ENCODE measurements around the gene CLEC2A. TPM values are rescaled to one million over a fixed set of nuclear protein-coding genes. Genes with fewer than 3 reads are reported as not detected.

Gene CLEC2A
- polyA plus RNA-seq, 1 donor from 2014 or later: not detected

DNA sequence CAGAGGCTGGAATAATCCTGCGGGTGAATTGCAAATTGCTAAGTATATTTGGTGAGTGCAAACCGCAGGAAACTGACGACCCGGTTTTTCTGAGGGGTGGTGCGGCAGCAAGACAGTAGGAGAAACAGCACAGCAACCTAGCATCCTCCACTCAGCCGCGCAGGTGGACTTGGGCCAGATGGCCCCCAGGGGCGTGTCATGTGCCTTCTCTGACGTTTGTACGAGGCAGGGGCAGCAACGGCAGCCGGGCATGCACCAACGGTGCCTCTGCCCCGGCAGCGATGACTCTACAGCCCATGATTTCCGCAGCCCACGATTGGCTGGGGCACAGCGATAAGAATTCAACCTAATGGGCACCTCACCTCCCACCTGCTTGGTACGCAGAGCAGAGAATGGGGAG, 11.1 kb upstream of the CLEC2A start:
- Histone ChIP-seq H3F3A (ENCODE audit: insufficient read depth, low read length, poor library complexity, severe bottlenecking) (no peaks in the 10 kb centered on the region), H3K4me3 (ENCODE audit: low read length) (no peak overlapping the region), H3K27me3 (ENCODE audit: insufficient read depth, low read depth, low read length) (no peaks in the 10 kb centered on the region), H2AFZ (ENCODE audit: low read depth, low read length) (no peak overlapping the region), H3K9me3 (ENCODE audit: low read length) (no peaks in the 10 kb centered on the region), H3K27ac (ENCODE audit: low read length) (peak overlapping the region; percentile 79), H3K36me3 (ENCODE audit: insufficient read depth, low read length) (no peaks in the 10 kb centered on the region), H3K9me2 (ENCODE audit: insufficient read depth, low read length) (no peaks in the 10 kb centered on the region), H3K4me2 (ENCODE audit: low read length) (no peak overlapping the region), H3K79me2 (replicated peaks; ENCODE audit: insufficient read depth, low read length) (no peaks in the 10 kb centered on the region), H3K9ac (ENCODE audit: low read length) (no peak overlapping the region), H4K20me1 (ENCODE audit: insufficient read depth) (no peaks in the 10 kb centered on the region)
- TF ChIP-seq RAD21 (conservative IDR thresholded peaks at IDR 0.05) (no peak), MXI1 (conservative IDR thresholded peaks at IDR 0.05; ENCODE audit: poor library complexity, severe bottlenecking) (no peak)
- TF ChIP-seq, protein P1, sequence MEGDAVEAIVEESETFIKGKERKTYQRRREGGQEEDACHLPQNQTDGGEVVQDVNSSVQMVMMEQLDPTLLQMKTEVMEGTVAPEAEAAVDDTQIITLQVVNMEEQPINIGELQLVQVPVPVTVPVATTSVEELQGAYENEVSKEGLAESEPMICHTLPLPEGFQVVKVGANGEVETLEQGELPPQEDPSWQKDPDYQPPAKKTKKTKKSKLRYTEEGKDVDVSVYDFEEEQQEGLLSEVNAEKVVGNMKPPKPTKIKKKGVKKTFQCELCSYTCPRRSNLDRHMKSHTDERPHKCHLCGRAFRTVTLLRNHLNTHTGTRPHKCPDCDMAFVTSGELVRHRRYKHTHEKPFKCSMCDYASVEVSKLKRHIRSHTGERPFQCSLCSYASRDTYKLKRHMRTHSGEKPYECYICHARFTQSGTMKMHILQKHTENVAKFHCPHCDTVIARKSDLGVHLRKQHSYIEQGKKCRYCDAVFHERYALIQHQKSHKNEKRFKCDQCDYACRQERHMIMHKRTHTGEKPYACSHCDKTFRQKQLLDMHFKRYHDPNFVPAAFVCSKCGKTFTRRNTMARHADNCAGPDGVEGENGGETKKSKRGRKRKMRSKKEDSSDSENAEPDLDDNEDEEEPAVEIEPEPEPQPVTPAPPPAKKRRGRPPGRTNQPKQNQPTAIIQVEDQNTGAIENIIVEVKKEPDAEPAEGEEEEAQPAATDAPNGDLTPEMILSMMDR (IDR thresholded peaks at IDR 0.05; ENCODE audit: poor library complexity, severe bottlenecking): no peak

DNA sequence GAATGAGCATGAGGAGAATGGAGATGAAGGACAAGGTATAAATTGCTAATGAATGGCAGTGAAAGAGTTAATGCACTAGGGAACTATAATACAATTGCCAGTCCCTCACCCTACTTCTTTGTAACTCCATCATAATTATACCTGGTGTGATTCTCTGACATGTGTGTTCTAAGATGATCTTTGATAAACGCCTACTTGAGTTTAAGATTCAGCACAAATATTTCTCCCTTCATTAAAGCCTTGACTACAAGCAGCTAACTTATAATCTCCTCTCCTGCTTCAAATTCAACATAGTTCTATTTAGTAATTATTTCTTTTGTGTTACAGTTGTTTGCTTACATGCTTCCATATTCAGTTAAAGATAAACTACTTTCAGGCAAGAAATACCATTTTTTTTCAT, 9.7 kb upstream of the CLEC2A start:
- Histone ChIP-seq H4K20me1 (ENCODE audit: insufficient read depth) (no peaks in the 10 kb centered on the region), H3K79me2 (replicated peaks; ENCODE audit: insufficient read depth, low read length) (no peaks in the 10 kb centered on the region), H3K9ac (ENCODE audit: low read length) (peak overlapping the region; percentile 22), H3K27me3 (ENCODE audit: insufficient read depth, low read depth, low read length) (no peaks in the 10 kb centered on the region), H3K4me2 (ENCODE audit: low read length) (peak overlapping the region; percentile 44), H3F3A (ENCODE audit: insufficient read depth, low read length, poor library complexity, severe bottlenecking) (no peaks in the 10 kb centered on the region), H3K27ac (ENCODE audit: low read length) (peak overlapping the region; percentile 79), H3K4me3 (ENCODE audit: low read length) (peak overlapping the region; percentile 50), H2AFZ (ENCODE audit: low read depth, low read length) (no peak overlapping the region), H3K36me3 (ENCODE audit: insufficient read depth, low read length) (no peaks in the 10 kb centered on the region), H3K9me2 (ENCODE audit: insufficient read depth, low read length) (no peaks in the 10 kb centered on the region), H3K9me3 (ENCODE audit: low read length) (no peaks in the 10 kb centered on the region)
- peak; percentile 19 for TF ChIP-seq SMC3 (conservative IDR thresholded peaks at IDR 0.05; ENCODE audit: poor library complexity)
- peak; percentile 76 for TF ChIP-seq EP300 (conservative IDR thresholded peaks at IDR 0.05; ENCODE audit: poor library complexity, severe bottlenecking)
- TF ChIP-seq RAD21 (conservative IDR thresholded peaks at IDR 0.05): no peak
- peak; percentile 56 for TF ChIP-seq POLR2AphosphoS5 (IDR thresholded peaks at IDR 0.05)
- TF ChIP-seq, protein P2, sequence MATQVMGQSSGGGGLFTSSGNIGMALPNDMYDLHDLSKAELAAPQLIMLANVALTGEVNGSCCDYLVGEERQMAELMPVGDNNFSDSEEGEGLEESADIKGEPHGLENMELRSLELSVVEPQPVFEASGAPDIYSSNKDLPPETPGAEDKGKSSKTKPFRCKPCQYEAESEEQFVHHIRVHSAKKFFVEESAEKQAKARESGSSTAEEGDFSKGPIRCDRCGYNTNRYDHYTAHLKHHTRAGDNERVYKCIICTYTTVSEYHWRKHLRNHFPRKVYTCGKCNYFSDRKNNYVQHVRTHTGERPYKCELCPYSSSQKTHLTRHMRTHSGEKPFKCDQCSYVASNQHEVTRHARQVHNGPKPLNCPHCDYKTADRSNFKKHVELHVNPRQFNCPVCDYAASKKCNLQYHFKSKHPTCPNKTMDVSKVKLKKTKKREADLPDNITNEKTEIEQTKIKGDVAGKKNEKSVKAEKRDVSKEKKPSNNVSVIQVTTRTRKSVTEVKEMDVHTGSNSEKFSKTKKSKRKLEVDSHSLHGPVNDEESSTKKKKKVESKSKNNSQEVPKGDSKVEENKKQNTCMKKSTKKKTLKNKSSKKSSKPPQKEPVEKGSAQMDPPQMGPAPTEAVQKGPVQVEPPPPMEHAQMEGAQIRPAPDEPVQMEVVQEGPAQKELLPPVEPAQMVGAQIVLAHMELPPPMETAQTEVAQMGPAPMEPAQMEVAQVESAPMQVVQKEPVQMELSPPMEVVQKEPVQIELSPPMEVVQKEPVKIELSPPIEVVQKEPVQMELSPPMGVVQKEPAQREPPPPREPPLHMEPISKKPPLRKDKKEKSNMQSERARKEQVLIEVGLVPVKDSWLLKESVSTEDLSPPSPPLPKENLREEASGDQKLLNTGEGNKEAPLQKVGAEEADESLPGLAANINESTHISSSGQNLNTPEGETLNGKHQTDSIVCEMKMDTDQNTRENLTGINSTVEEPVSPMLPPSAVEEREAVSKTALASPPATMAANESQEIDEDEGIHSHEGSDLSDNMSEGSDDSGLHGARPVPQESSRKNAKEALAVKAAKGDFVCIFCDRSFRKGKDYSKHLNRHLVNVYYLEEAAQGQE (IDR thresholded peaks at IDR 0.05; ENCODE audit: borderline replicate concordance): no peak

DNA sequence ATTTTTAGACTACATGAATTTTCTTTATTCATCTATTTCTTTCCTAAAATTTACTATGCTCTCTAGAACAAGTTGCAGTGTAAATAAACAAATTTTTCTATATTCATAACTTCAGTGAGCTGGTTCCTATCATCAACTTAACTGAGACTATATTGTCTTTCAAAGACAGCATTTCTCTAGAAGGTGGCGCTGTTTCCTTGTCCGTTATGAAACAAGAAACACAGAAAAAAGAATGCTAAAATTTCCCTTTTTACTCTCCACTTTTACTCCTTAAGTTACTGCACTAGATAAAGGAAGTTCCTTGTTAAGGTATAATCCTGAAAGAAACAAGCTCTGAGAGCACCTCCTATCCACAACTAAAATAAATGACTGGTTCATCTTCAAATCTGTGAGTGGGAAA, 8.2 kb upstream of the CLEC2A start:
- H3K4me2 ChIP-seq (ENCODE audit: low read length): no peak overlapping the region
- H3K36me3 ChIP-seq (ENCODE audit: insufficient read depth, low read length): no peaks in the 10 kb centered on the region
- H3K4me3 ChIP-seq (ENCODE audit: low read length): no peak overlapping the region
- H3K9ac ChIP-seq (ENCODE audit: low read length): no peak overlapping the region
- no peaks in the 10 kb centered on the region for H3K9me2 ChIP-seq (ENCODE audit: insufficient read depth, low read length)
- no peaks in the 10 kb centered on the region for H3K79me2 ChIP-seq (replicated peaks; ENCODE audit: insufficient read depth, low read length)
- no peak overlapping the region for H2AFZ ChIP-seq (ENCODE audit: low read depth, low read length)
- H3K27ac ChIP-seq (ENCODE audit: low read length): no peak overlapping the region
- no peak for TF ChIP-seq MXI1 (conservative IDR thresholded peaks at IDR 0.05; ENCODE audit: poor library complexity, severe bottlenecking)
- no peak for TF ChIP-seq POLR2AphosphoS5 (IDR thresholded peaks at IDR 0.05)
- no peak for TF ChIP-seq TAF1 (IDR thresholded peaks at IDR 0.05; ENCODE audit: low read depth)
- TF ChIP-seq, protein P1 (IDR thresholded peaks at IDR 0.05; ENCODE audit: poor library complexity, severe bottlenecking): no peak
- no peak for TF ChIP-seq RAD21 (conservative IDR thresholded peaks at IDR 0.05)
- no peak for TF ChIP-seq EP300 (conservative IDR thresholded peaks at IDR 0.05; ENCODE audit: poor library complexity, severe bottlenecking)
- TF ChIP-seq, protein P2 (IDR thresholded peaks at IDR 0.05; ENCODE audit: borderline replicate concordance): no peak
- TF ChIP-seq EZH2 (IDR thresholded peaks at IDR 0.05; ENCODE audit: borderline replicate concordance, insufficient read depth, low read length, poor library complexity, severe bottlenecking): no peak
- TF ChIP-seq SMC3 (conservative IDR thresholded peaks at IDR 0.05; ENCODE audit: poor library complexity): no peak
- no peaks in the 10 kb centered on the region for H4K20me1 ChIP-seq (ENCODE audit: insufficient read depth)
- no peaks in the 10 kb centered on the region for H3K27me3 ChIP-seq (ENCODE audit: insufficient read depth, low read depth, low read length)
- H3K9me3 ChIP-seq (ENCODE audit: low read length): no peaks in the 10 kb centered on the region
- no peaks in the 10 kb centered on the region for H3F3A ChIP-seq (ENCODE audit: insufficient read depth, low read length, poor library complexity, severe bottlenecking)

All from neural cell (in vitro differentiated cells).